Stimulated activated naive CD4-positive, alpha-beta T cell treated with Interleukin-2 at 50 U/mL for 16 hours (primary cell): ENCODE results near the gene STRBP.
"Not testable (repeated sequence)": the region's sequence is repeated elsewhere in the genome, so short reads cannot be mapped to it uniquely, and the experiment has no call there.

Experiments
- DNase-seq: peaks from one replicate; lab custom pipeline; 2025; lab: John Stamatoyannopoulos, UW

Gene STRBP

DNA sequence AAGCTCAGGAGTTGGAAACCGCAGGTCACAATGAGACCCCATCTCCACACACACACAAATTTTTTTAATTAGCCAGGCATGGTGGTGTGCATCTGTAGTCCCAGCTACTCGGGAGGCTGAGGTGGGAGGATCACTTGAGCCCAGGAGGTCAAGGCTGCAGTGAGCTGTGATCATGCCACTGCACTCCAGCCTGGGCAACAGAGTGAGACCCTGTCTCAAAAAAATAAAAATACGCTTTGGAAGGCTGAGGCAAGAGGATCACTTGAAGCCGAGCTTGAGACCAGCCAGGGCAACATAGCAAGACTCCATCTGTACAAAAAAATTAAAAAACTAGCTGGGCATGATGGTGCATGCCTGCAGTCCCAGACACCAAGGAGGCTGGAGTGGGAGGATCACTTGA lies 19.2 kb downstream of the STRBP start:
- not testable (repeated sequence) for DNase-seq

DNA sequence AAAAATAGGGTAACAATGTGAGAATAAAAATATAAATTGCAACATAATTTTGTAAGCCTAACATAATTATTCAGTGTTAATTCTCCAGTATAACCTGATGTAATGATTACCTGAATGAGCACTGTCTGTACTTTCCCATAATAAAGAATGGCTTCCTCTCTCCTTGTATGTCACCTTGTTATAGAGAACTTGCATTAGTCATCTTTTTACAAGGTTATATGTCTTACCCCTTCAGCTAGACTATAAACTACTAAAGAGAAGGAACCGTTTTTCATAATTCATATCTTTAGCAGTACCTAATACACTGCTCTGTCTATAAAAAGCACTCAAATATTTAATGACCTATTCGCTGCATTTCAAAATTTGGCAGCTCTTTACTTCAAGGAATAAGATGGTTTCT lies 19.8 kb downstream of the STRBP start:
- no peak for DNase-seq

DNA sequence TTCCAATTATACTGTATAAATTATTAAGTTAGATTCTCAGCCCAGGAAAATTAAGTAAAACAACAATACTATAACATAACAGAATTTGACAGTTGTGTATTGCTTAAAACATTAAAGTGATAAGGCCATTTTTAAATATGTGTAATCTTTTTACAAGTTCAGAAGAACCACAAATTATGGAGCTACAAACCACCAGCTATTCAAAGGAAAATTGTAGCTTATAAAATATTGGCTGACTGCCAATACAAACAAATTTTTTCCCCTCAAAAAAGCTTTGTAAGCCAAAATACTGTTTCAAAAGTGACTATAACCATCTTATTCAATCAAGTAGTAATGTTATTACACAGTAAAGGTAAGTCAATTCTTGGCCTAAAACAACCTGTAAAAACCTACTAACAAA lies 21.9 kb downstream of the STRBP start:
- DNase-seq = no peak

DNA sequence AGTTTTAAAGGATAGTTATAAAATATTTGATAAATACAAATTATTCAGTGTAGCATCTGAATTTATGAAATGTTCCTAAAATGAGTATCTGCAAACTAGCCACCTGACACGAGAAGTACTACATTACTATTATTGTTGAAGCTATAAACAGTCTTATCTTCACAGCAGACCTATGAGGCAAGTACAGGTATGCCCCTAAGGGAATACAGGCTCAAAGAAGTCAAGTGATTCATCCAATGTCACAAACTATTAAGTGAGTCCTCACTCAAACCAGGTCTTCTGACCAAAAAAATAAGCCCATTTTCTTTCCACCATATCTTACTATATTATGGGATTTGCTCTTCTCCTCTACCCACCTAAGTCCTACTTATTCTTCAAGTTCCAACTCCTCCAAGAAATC lies 28.7 kb downstream of the STRBP start:
- DNase-seq = no peak

DNA sequence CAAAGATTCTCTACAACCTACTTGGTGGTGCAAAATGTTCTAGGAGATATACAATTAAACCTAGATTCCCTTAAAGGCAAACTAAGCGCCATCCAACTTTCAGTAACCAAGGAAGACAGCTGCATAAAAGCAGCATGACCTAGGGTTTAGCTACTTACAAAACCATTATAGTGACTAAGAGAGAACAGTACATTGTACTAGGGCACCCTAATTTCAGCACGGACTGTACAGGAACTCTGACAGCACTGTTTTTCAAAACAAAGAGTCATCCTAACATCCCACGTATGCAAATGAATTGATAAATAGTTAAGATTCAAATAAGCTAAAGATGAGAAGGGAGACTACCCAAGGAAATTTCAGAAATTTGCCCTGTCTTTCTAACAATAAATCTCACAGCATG lies 30.0 kb downstream of the STRBP start:
- no peak for DNase-seq

DNA sequence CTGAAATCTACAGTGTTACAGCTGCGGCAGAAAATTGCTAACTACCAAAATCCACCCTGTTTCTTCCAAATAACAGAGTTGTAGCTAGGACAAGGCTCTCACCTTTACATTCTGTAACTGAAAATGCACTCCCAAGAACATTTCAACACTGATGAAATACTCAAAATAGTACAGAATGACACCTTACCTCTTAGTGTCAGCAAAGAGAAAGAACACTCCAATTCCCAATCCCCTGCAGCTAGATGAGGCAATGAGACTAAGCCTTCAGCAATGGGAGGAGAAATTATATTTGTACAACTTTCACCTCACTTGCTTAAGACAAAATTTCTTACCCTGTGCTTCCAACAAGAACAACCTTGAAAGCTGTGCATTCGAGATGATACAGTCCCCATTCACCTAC lies 31.2 kb downstream of the STRBP start:
- no peak for DNase-seq

DNA sequence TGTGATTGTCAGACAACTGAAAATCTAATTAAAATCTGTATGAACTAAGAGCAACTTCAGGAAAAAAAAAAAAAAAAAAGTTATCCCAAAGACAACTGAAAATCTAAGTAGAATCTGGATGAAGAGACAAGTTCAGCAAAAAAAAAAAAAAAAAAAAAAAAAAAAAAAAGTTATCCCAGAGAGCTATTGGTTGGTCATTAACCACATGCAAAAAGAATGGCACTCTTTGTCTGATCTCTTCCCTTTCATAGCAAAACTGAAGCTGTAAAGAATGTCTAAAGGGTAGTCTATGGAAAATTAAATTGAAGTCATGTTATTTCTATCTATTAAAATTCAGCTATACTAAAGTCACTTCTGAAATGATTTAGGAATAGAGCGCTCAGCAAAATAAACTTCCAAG lies 32.9 kb downstream of the STRBP start:
- DNase-seq = no peak

DNA sequence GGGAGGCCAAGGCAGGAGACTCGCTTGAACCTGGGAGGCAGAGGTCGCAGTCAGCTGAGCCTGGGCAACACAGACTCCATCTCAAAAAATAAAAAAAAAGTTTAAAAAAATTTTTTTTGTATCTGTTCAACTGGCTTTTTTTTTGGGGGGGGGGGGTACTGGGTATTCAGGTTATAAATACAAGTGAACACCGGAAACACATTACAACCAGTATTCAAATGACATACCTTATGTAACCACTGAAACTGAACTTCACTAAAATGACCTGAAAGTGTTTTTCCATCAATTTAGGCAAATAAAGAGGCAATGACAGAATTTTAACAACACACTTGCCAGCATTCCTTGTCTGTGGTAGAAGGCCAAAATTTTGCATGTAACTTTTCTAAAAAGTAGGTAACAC lies 33.5 kb downstream of the STRBP start:
- DNase-seq = no peak

DNA sequence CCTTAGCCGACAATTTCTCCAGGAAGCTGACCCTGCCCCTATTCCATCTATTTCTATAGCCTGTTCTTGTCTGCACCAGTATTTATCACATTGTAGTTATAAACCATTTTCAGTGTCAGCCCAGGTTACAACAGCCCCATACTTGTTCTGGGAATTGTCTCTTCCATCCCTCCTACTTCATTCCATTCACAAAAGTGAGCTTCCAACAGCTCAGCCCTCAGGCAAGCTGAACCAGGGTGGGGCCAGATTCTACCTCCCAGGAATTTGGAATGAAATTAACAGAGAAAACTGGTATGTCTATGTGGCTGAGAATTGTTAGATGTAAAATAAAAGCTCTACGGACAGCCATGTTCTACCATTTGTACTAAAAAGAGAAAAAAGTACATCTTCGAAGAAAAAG lies 36.1 kb downstream of the STRBP start:
- DNase-seq = no peak

DNA sequence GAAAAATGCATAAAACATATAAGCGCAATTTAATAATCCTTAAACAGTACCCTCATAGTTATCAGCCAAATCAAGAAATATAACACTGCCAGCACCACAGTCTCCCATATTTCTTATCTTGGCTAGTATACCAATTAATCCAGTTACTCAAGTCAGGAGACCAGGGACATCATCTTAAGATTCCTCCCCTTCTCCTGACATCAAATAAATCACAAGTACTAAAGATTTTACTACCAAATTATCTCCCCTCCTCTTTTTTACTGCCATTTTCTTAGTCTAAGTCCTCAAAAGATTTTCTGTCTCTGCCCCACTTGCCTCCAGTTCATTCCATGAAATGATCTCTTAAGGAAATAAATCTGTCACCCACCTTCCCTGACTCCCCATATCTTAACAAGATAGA lies 37.0 kb downstream of the STRBP start:
- DNase-seq = no peak

DNA sequence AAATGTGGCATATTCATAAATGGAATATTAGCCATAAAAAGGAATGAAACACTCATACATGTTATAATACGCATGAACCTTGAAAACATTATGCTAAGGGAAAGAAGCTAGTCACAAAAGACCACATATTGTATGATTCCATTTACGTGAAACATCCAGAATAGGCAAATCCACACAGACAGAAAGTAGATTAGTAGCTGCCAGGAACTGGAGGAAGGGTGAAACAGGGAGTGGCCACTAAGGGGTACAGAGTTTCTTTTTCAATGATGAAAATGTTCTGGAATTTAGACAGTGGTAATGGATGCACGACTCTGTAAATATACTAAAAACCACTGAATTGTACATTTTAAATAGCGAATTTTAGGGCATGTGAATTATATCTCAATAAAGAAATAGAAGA lies 39.4 kb downstream of the STRBP start:
- DNase-seq = no peak

DNA sequence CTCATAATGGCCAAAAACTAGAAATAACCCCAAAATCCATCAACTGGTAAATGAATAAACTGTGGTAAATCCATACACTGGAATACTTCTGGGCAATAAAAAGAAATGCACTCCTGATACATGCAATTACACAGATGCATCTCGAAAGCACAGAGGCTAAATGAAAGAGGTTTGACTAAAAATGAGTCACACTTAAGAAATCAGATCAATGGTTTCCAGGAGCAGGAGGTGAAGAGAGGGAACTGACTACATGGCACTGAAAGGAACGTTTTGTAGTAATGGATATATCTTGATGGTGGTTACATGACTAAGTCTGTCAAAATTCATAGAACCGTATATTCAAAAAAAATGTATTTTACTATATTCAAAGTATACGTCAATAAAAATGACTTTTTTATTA lies 42.4 kb downstream of the STRBP start:
- no peak for DNase-seq

DNA sequence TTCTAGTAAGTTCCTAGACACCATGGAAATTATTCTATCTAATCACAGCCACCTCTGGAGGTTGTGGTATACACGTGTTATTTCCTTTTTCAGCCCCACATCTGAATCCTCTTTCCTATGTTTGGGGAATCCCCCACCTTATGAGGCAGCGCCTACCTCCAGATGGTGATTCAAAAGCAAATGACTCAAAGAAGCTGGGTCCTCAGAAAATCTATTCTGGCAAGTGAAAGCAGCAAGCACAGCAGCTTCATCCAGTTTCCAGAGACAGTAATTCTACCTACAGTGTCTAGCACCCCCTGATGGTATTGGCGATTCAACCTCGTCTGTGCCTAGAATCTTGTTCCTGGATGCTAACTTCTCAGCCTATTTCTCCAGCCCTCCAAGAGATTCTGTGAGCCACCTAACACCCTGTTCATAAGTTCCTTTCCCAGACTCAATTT lies 43.0 kb downstream of the STRBP start:
- peak; percentile 61 for DNase-seq

DNA sequence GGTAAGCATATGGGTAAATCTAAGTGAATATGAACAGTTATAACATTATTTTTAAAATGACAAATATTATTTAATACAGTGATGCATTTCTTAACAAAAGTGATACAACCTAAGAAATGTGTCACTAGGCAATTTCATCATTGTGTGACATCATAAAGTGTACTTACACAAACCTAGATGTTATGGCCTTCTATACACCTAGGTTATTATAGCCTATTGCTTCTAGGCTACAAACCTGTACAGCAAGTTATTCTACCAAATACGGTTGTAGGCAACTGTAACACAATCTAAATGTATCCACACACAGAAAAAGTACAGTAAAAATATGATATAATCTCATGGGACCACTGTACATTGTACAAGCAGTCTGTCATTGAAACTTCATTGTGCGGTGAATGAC lies 48.3 kb downstream of the STRBP start:
- no peak for DNase-seq

DNA sequence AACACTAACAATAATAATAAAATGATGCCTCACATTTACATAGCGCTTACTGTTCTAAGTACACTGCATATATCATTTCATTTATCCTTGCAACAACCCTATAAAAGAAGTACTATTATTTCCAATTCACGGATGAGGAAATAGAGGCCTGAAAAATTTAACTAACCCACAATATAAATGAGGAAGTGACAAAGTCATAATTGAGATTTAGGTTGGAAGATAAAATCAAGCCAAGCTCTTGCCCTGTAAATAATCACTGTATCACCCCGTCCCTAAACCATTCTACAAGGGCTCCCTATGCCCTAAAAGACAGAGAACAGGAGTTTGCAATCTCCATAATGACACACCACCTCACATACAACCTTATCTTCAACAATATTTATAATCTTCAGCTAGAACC lies 49.6 kb downstream of the STRBP start:
- no peak for DNase-seq

DNA sequence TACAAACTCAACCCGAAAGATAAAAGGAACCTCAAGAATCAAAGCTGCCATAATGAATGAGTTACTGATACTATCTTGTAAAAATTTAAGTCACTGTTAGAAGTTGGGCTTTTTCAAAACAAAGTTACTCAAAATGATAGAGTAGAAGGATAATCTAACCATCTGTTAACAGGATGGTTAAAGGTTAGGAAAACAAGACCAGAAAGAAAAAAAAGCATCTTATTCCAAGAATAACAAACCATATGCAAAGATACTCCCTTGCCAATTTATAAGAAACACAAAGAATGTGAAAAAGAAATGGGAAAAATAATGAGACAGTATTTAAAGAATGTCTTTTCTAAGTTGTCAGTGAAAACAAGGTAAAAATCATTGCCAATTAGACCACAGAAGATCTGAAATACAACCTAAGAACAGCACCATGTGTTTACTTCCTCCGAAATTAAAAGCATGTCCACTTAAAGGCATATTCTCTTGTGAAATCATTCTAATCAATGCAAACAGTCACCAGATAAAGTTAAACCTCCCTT lies 51.2 kb downstream of the STRBP start:
- DNase-seq = no peak

DNA sequence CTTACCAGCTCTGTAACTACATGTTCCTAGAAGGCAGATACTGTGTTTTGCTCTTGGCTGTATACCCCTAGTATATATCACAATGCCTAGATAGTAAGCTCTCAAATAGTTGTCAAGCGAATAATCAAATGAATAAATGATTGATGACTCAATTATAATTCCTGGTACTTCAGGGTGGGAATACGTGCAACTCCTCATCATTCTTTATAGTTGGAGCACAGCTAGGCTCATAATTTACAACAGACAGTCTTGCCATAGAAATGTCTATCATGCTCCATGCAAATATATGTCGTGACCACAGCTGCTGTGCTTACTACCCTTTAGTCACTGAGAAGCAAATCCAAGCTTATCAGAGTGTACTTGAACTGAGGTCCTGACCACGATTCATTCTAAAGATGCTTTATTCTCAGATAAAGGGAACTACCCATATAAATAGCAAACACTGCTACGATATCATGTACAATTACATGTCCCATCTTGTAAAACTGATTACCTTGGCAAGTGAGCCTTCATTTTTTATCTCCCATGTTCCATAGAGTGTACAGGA lies 52.1 kb downstream of the STRBP start:
- no peak for DNase-seq

DNA sequence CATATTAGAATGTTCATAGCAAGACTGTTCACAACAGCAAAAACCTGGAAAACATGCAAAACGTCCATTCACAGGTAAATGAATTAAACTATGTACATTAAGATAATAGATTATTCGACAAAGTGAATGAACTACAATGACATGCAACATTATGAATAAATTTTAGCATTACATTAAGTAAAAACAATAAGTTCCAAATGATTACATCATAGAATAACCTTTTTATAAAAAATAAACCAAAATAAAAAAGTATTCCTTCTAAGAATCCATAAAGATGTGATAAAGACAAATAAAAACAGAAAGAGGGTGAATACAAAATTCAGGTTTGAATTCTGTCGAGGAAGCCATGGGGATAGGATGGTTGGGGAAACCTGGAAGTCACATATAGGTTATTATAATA lies 57.3 kb downstream of the STRBP start:
- DNase-seq = no peak

DNA sequence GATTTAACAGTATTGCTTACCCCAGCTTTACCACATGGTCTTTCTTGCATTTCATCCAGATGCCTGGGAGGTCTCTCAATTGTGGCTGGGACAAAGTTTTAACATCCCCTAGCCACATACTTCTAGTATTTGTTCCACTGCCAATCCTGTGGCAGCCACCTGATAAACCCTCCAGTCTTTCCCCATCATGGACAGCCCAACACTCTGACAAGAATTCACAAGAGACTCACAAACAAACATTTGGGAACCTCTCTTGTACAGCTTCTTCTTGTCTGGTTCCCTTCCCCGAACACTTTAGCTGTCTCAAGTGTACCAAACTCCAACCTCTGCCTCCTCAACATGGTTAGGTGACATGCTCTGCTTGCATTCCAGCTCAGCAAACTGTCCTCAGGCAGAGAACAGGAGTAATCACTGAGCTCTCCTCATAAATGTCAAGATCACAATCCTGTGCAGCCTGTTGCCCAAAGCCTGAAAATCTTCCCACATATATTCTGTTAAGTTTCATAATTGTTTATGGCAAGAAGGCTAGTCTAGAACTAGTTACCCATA lies 59.7 kb downstream of the STRBP start:
- DNase-seq = no peak

DNA sequence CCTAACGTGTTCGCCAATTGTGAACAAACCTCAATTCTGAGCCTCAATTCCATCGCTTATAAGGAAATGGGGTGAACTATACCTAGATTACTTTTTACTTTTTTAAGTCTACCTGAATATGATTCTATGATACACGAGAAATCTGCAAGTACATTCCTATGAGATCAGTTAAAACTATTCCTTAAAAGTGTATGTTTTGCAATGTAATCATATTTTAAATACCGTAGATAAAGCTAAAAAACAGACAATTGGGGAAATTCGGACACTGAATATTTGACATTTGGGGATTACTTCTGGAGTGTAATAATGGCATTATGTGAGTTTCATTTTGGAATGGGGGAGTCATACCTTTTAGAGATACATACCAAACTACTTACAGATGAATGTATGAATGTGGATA lies 62.3 kb downstream of the STRBP start:
- no peak for DNase-seq

DNA sequence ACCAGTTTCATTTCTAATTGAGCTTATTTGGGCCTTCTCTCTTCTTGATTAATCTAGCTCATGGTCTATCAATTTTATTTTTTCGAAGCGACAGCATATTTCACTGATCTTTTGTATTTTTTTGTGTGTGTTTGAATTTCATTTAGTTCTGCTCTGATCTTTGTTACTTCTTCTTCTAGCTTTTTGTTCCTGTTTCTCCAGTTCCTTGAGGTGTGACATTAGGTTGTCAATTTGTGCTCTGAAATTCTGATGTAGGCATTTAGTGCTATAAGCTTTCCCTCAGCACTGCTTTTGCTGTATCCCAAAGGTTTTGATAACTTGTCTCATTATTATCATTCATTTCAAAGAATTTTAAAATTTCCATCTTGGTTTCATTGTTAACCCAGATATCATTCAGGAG lies 67.3 kb downstream of the STRBP start:
- no peak for DNase-seq

DNA sequence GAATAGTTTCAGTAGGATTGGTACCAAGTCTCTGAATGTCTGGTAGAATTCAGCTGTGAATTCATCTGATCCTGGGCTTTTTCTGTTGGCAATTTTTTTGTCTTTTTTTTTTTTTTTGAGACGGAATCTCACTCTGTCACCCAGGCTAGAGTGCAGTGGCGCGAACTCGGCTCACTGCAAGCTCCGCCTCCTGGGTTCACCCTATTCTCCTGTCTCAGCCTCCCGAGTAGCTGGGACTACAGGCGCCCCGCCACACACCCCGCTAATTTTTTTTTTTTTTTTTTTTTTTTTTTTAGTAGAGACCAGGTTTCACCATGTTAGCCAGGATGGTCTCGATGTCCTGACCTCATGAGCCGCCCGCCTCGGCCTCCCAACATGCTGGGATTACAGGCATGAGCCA lies 67.9 kb downstream of the STRBP start:
- DNase-seq = not testable (repeated sequence)

DNA sequence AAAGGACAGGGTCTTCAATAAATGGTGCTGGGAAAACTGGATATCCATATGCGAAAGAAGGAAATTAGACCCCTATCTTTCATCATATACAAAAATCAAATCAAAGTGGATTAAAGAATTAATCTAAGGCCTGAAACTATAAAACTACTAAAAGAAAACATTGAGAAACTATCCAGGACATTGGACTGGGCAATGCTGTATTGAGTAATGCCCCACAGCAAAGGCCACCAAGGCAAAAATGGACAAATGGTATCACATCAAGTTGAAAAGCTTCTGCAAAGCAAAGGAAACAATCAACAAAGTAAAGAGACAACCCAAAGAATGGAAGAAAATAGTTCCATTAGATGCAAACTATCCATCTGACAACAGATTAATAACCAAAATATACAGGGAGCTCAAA lies 72.3 kb downstream of the STRBP start:
- no peak for DNase-seq

DNA sequence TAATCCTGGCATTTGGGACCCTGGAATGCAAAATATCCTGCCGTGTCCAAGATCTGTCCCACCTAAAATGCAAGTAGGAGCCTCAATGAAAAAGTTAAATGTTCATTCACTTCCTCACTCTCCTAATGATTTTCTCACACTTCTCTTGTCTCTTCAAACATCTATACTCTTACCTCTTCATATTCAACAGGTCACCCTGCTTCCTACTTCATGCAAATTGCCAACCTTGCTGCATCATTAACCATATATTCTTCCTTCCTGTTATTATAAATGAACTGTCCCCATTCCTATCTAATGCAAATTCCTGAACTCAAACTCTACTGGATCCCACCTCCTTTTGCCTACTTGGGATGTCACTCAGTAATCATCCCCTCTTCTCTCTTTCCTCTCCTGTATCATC lies 74.4 kb downstream of the STRBP start:
- DNase-seq = no peak
